Hepatocyte (in vitro differentiated cells): Measurements from ENCODE around the gene PDE4D. TPM values are rescaled to one million over a fixed set of nuclear protein-coding genes. Genes with fewer than 3 reads are reported as not detected.
A peak's percentile ranks its signal among the peaks of the same experiment; 100 is the strongest.

Experiments
- DNase-seq: peaks from one replicate; pipeline ENCODE4 v3.0.0-alpha.2; 2016; ENCODE audit warnings: low spot score
- H2AFZ ChIP-seq: fragments of 200-600 bp; sonication (generic); 2 replicates; pipeline ENCODE4 v1.6.0; 2016; ENCODE audit warnings: antibody characterized with exemption, mild to moderate bottlenecking
- H3K27ac ChIP-seq: fragments of 200-600 bp; sonication (generic); 2 replicates; pipeline ENCODE4 v1.5.1; 2016; ENCODE audit warnings: mild to moderate bottlenecking
- H3K27me3 ChIP-seq: fragments of 200-600 bp; sonication (generic); 2 replicates; pipeline ENCODE4 v1.6.1; 2016
- H3K36me3 ChIP-seq: fragments of 200-600 bp; sonication (generic); replicated peaks from 2 replicates; pipeline ENCODE4 v1.5.1; 2016; ENCODE audit warnings: low read depth; ENCODE audit not compliant: insufficient read depth
- H3K4me1 ChIP-seq: fragments of 200-600 bp; sonication (generic); 2 replicates; pipeline ENCODE4 v1.5.1; 2016; ENCODE audit warnings: mild to moderate bottlenecking, moderate library complexity; ENCODE audit not compliant: insufficient read depth
- H3K4me2 ChIP-seq: fragments of 200-600 bp; sonication (generic); 2 replicates; pipeline ENCODE4 v1.6.0; 2016
- H3K4me3 ChIP-seq: fragments of 200-600 bp; sonication (generic); 2 replicates; pipeline ENCODE4 v1.5.1; 2016; ENCODE audit warnings: mild to moderate bottlenecking
- H3K79me2 ChIP-seq: fragments of 200-600 bp; sonication (generic); 2 replicates; pipeline ENCODE4 v1.6.0; 2017; ENCODE audit warnings: mild to moderate bottlenecking
- H3K9me2 ChIP-seq: fragments of 200-600 bp; sonication (generic); replicated peaks from 2 replicates; pipeline ENCODE4 v1.6.0; 2017; ENCODE audit warnings: mild to moderate bottlenecking; ENCODE audit not compliant: insufficient read depth
- H3K9me3 ChIP-seq: fragments of 200-600 bp; sonication (generic); 2 replicates; pipeline ENCODE4 v1.5.1; 2016; ENCODE audit warnings: low read depth, mild to moderate bottlenecking
- H4K20me1 ChIP-seq: fragments of 200-600 bp; sonication (generic); 2 replicates; pipeline ENCODE4 v1.6.0; 2016; ENCODE audit warnings: mild to moderate bottlenecking; ENCODE audit not compliant: insufficient read depth, poor library complexity, severe bottlenecking
- EZH2 ChIP-seq: fragments of 200-600 bp; sonication (generic); IDR thresholded peaks from 2 replicates; pipeline ENCODE4 v1.6.1; 2016; ENCODE audit warnings: antibody characterized with exemption, mild to moderate bottlenecking, borderline replicate concordance
- EZH2phosphoT487 ChIP-seq: fragments of 200-600 bp; sonication (generic); IDR thresholded peaks from one replicate; pipeline ENCODE4 v1.6.1; 2018; ENCODE audit warnings: antibody characterized with exemption, mild to moderate bottlenecking, low read depth, moderate library complexity; ENCODE audit not compliant: unreplicated experiment, severe bottlenecking
- WGBS: methylation state at CpG from one replicate; pipeline ENCODE4 v1.1.6; 2016; ENCODE audit warnings: low lambda C conversion rate; ENCODE audit errors: missing lambda C conversion rate; 5-methylcytosine and 5-hydroxymethylcytosine counted together
- polyA plus RNA-seq: library from polyadenylated mRNA; unstranded; fragments of >200 nt; fragmentation: Nextera tagmentation; extraction: Ambion mirVana; gene quantifications from 2 replicates; pipeline ENCODE4 v1.2.1, GENCODE V29; 2016
- total RNA-seq: library from RNA; depleted of rRNA; stranded (reverse); fragments of >200 nt; gene quantifications from 2 replicates; pipeline ENCODE4 v1.2.3, GENCODE V29; 2014
- TF ChIP-seq, protein P1 (sequence below): fragments of 200-600 bp; sonication (generic); IDR thresholded peaks from 2 replicates; pipeline ENCODE4 v1.5.1; 2016; ENCODE audit warnings: antibody characterized with exemption, mild to moderate bottlenecking; ENCODE audit not compliant: poor library complexity

Gene PDE4D
- total and polyA plus RNA-seq, 2 experiments from 2014 or later, result 14.5 to 45.2 TPM

GRCh38 chr5:59648038-59648831, 245.3 kb downstream of the PDE4D start:
- peak overlapping the region; percentile 51 for H3K27ac ChIP-seq
- 86% methylated on average over 1 of the region's 1 CpG for WGBS
- H2AFZ ChIP-seq, result no peak overlapping the region
- no peak overlapping the region for H3K4me2 ChIP-seq
- no peaks in the 10 kb centered on the region for H3K9me3 ChIP-seq
- H3K4me3 ChIP-seq, result no peak overlapping the region
- no peaks in the 10 kb centered on the region for H3K9me2 ChIP-seq
- no peak for DNase-seq
- no peaks in the 10 kb centered on the region for H3K36me3 ChIP-seq
- no peaks in the 10 kb centered on the region for H3K27me3 ChIP-seq
- no peak for TF ChIP-seq EZH2phosphoT487
- TF ChIP-seq, protein P1, sequence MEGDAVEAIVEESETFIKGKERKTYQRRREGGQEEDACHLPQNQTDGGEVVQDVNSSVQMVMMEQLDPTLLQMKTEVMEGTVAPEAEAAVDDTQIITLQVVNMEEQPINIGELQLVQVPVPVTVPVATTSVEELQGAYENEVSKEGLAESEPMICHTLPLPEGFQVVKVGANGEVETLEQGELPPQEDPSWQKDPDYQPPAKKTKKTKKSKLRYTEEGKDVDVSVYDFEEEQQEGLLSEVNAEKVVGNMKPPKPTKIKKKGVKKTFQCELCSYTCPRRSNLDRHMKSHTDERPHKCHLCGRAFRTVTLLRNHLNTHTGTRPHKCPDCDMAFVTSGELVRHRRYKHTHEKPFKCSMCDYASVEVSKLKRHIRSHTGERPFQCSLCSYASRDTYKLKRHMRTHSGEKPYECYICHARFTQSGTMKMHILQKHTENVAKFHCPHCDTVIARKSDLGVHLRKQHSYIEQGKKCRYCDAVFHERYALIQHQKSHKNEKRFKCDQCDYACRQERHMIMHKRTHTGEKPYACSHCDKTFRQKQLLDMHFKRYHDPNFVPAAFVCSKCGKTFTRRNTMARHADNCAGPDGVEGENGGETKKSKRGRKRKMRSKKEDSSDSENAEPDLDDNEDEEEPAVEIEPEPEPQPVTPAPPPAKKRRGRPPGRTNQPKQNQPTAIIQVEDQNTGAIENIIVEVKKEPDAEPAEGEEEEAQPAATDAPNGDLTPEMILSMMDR, result no peak
- H3K4me1 ChIP-seq, result no peaks in the 10 kb centered on the region
- no peaks in the 10 kb centered on the region for H4K20me1 ChIP-seq
- H3K79me2 ChIP-seq, result no peaks in the 10 kb centered on the region

DNA sequence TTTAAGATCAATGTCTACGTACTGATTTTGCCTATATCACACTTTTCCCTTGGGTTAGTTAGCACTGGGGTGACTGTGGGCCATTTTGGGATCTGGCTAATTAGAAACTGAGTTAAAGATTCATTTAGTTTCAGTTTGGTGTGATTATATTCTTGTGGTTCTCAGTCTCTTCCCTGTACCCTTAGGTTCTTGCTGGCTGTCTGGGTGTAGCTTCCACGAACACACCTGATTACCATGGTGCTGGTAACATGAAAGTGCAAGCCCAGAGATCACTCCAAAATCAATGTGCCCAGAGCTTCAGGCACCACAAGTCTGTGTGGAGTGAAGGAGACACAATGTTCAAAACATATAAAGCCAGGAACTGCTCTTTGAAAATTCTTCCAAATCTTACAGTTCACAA, 248.1 kb downstream of the PDE4D start:
- Histone ChIP-seq H3K36me3 (no peaks in the 10 kb centered on the region), H3K9me3 (no peaks in the 10 kb centered on the region), H3K4me3 (no peak overlapping the region), H3K9me2 (no peaks in the 10 kb centered on the region), H3K4me1 (no peaks in the 10 kb centered on the region), H3K4me2 (no peak overlapping the region), H3K79me2 (no peaks in the 10 kb centered on the region), H4K20me1 (no peaks in the 10 kb centered on the region), H2AFZ (no peak overlapping the region), H3K27me3 (no peaks in the 10 kb centered on the region), H3K27ac (no peak overlapping the region)
- no peak for TF ChIP-seq EZH2
- TF ChIP-seq, protein P1, result no peak
- WGBS, result 87% methylated on average over 2 of the region's 2 CpGs
- no peak for DNase-seq

GRCh38 chr5:59640411-59640810, 253.1 kb downstream of the PDE4D start:
- Histone ChIP-seq H3K4me3 (no peak overlapping the region), H3K36me3 (no peaks in the 10 kb centered on the region), H3K9me2 (no peaks in the 10 kb centered on the region), H3K4me2 (no peak overlapping the region), H4K20me1 (no peaks in the 10 kb centered on the region), H3K27me3 (no peaks in the 10 kb centered on the region), H3K4me1 (no peaks in the 10 kb centered on the region), H3K27ac (no peak overlapping the region), H2AFZ (no peak overlapping the region), H3K9me3 (no peaks in the 10 kb centered on the region), H3K79me2 (no peaks in the 10 kb centered on the region)
- WGBS, result 78% methylated on average over 1 of the region's 1 CpG
- no peak for TF ChIP-seq EZH2phosphoT487
- TF ChIP-seq, protein P1, result no peak
- no peak for TF ChIP-seq EZH2
- DNase-seq, result peak; percentile 16
